Liver (tissue), 9 donors: Measurements from ENCODE around the gene PSMB8. TPM values are rescaled to one million over a fixed set of nuclear protein-coding genes. Genes with fewer than 3 reads are reported as not detected.

Source experiments
- DNase-seq: peaks from one replicate; pipeline ENCODE4 v3.0.0-alpha.2; 2017; ENCODE audit warnings: low spot score
- H3K27ac ChIP-seq, 2 donors: one replicate each; pipeline ENCODE4 v1.7.0; 2013; ENCODE audit warnings: inconsistent platforms in 2 of 2, low read length in 2 of 2, control low read depth in 1 of 2, low read depth in 1 of 2, mild to moderate bottlenecking in 1 of 2
- H3K27me3 ChIP-seq, 4 donors: one replicate each; pipeline versions ENCODE4 v1.6.1 to v1.7.0; 2013; ENCODE audit warnings: low read length in 3 of 4, inconsistent platforms in 1 of 4, mild to moderate bottlenecking in 1 of 4, moderate library complexity in 1 of 4; ENCODE audit not compliant: control insufficient read depth in 4 of 4, insufficient read depth in 4 of 4
- H3K36me3 ChIP-seq, 4 donors: one replicate each; pipeline versions ENCODE4 v1.6.1 to v1.7.0; 2013; ENCODE audit warnings: low read length in 3 of 4, mild to moderate bottlenecking in 3 of 4, low read depth in 1 of 4, moderate library complexity in 1 of 4; ENCODE audit not compliant: control insufficient read depth in 4 of 4, insufficient read depth in 3 of 4
- H3K4me1 ChIP-seq, 4 donors: one replicate each; pipeline versions ENCODE4 v1.6.1 to v1.7.0; 2013; ENCODE audit warnings: low read length in 3 of 4, mild to moderate bottlenecking in 3 of 4, moderate library complexity in 1 of 4; ENCODE audit not compliant: control insufficient read depth in 4 of 4, insufficient read depth in 4 of 4
- H3K4me3 ChIP-seq, 3 donors: one replicate each; pipeline versions ENCODE4 v1.6.1 to v1.7.0; 2013; ENCODE audit warnings: low read length in 3 of 3, control low read depth in 1 of 3, low read depth in 1 of 3, mild to moderate bottlenecking in 1 of 3
- H3K9ac ChIP-seq, 2 donors: one replicate each; pipeline ENCODE4 v1.7.0; 2013; ENCODE audit warnings: low read length in 2 of 2, mild to moderate bottlenecking in 2 of 2, moderate library complexity in 2 of 2, control low read depth in 1 of 2, low read depth in 1 of 2
- H3K9me3 ChIP-seq, 4 donors: one replicate each; pipeline versions ENCODE4 v1.6.1 to v1.7.0; 2013; ENCODE audit warnings: low read length in 3 of 4; ENCODE audit not compliant: control insufficient read depth in 4 of 4
- ATF3 ChIP-seq: IDR thresholded peaks from 2 replicates; pipeline ENCODE4 v1.6.1; 2016; ENCODE audit warnings: antibody characterized with exemption
- CTCF ChIP-seq: fragments of 150-350 bp; IDR thresholded peaks from 2 replicates; pipeline ENCODE4 v1.5.1; 2017; ENCODE audit warnings: improper control_type of control experiment, low read depth, low read length; ENCODE audit not compliant: missing input control
- EGR1 ChIP-seq, 2 donors: IDR thresholded peaks; 2 replicates each; pipeline ENCODE4 v1.6.1; 2016 to 2018; ENCODE audit warnings: antibody characterized with exemption in 2 of 2, low read depth in 2 of 2
- FOXA1 ChIP-seq: IDR thresholded peaks from 2 replicates; pipeline ENCODE4 v1.6.1; 2016; ENCODE audit warnings: antibody characterized with exemption
- GABPA ChIP-seq, 2 donors: IDR thresholded peaks in 1 of 2; conservative IDR thresholded peaks in 1 of 2; 2 replicates each; pipeline ENCODE4 v1.6.1; 2016; ENCODE audit warnings: antibody characterized with exemption in 2 of 2, mild to moderate bottlenecking in 1 of 2, moderate library complexity in 1 of 2
- HNF4G ChIP-seq: IDR thresholded peaks from 2 replicates; pipeline ENCODE4 v1.6.1; 2016; ENCODE audit warnings: antibody characterized with exemption
- JUND ChIP-seq, 2 donors: IDR thresholded peaks; 2 replicates each; pipeline ENCODE4 v1.6.1; 2016; ENCODE audit warnings: antibody characterized with exemption in 2 of 2
- MAX ChIP-seq: IDR thresholded peaks from 2 replicates; pipeline ENCODE4 v1.6.1; 2016; ENCODE audit warnings: antibody characterized with exemption
- NR2F2 ChIP-seq: IDR thresholded peaks from 2 replicates; pipeline ENCODE4 v1.6.1; 2016; ENCODE audit warnings: antibody characterized with exemption
- RAD21 ChIP-seq, 2 donors: IDR thresholded peaks; 2 replicates each; pipeline ENCODE4 v1.6.1; 2016; ENCODE audit warnings: antibody characterized with exemption in 2 of 2, mild to moderate bottlenecking in 2 of 2
- RXRA ChIP-seq, 2 donors: IDR thresholded peaks; 2 replicates each; pipeline ENCODE4 v1.6.1; 2017 to 2018; ENCODE audit warnings: antibody characterized with exemption in 2 of 2, mild to moderate bottlenecking in 1 of 2
- YY1 ChIP-seq: IDR thresholded peaks from 2 replicates; pipeline ENCODE4 v1.6.1; 2016; ENCODE audit warnings: antibody characterized with exemption, mild to moderate bottlenecking
- WGBS: extraction: QIAGEN DNeasy Blood & Tissue Kit; methylation state at CpG from one replicate; pipeline ENCODE4 v1.1.7; 2013; 5-methylcytosine and 5-hydroxymethylcytosine counted together
- polyA plus RNA-seq, 2 donors: library from polyadenylated mRNA; stranded (reverse) in 1 of 2; unstranded in 1 of 2; fragments of 200-250 nt in 1 of 2; fragments of >200 nt in 1 of 2; fragmentation: Nextera tagmentation in 1 of 2; extraction: Ambion mirVana in 1 of 2; gene quantifications; one replicate each; pipeline versions ENCODE4 v1.2.1 to v1.2.3, GENCODE V29; 2013 to 2015
- total RNA-seq, 2 donors: library from RNA; depleted of rRNA; stranded (reverse); fragments of >200 nt; gene quantifications; one replicate each; pipeline ENCODE4 v1.2.3, GENCODE V29; 2014
- donor health status: healthy.
- donor health status: healthy.
- donor health status: healthy.
- donor health status: healthy.
- donor health status: healthy.

The PSMB8 gene
- total and polyA plus RNA-seq, 4 donors: 19.9 to 75.1 (median 44.0) TPM

- DNase-seq: no peak
- Histone ChIP-seq H3K27ac (peak overlapping the region; percentile 94 to 98), H3K9ac (peak overlapping the region; percentile 41 to 77), H3K4me1 (peaks cover 6 to 44% (median 23%) of the 10 kb centered on the region in 4 donors), H3K9me3 (no peaks in the 10 kb centered on the region), H3K27me3 (no peaks in the 10 kb centered on the region), H3K36me3 (peaks cover 4 to 39% (median 27%) of the 10 kb centered on the region in 4 donors), H3K4me3 (peak overlapping the region; percentile 75 to 91 (median 87))
- TF ChIP-seq JUND (IDR thresholded peaks at IDR 0.05): no peak
- no peak for TF ChIP-seq ATF3
- no peak for TF ChIP-seq MAX
- no peak for TF ChIP-seq EGR1 (IDR thresholded peaks at IDR 0.05; ENCODE audit: low read depth in 2 of 2)
- no peak for TF ChIP-seq YY1
- no peak for TF ChIP-seq NR2F2
- 28% methylated on average over 19 of the region's 19 CpGs for WGBS
Observed at GRCh38 chr6:32844839-32845383, 1.1 kb upstream of the PSMB8 start.

- WGBS: 3% methylated on average over 28 of the region's 28 CpGs
- Histone ChIP-seq H3K4me1 (peaks cover 6 to 49% (median 23%) of the 10 kb centered on the region in 4 donors), H3K9me3 (no peaks in the 10 kb centered on the region), H3K27me3 (no peaks in the 10 kb centered on the region), H3K36me3 (peaks cover 2 to 29% (median 18%) of the 10 kb centered on the region in 4 donors), H3K9ac (peak overlapping the region; percentile 41 to 94), H3K27ac (peak overlapping the region; percentile 94 to 98), H3K4me3 (peak overlapping the region; percentile 75 to 91 (median 87))
- no peak for DNase-seq
- TF ChIP-seq YY1 (no peak), CTCF (no peak), FOXA1 (peak; percentile 5), HNF4G (no peak), RAD21 (IDR thresholded peaks at IDR 0.05) (no peak), EGR1 (IDR thresholded peaks at IDR 0.05; ENCODE audit: low read depth in 2 of 2) (no peak), GABPA (IDR thresholded peaks at IDR 0.05 in 1 of 2, conservative IDR thresholded peaks at IDR 0.05 in 1 of 2) (no peak), NR2F2 (no peak)
Observed at GRCh38 chr6:32843331-32843978, 392 bp downstream of the PSMB8 start.

GRCh38 chr6:32842690-32843089, 1.2 kb downstream of the PSMB8 start:
- Histone ChIP-seq H3K27ac (peak overlapping the region in 1 of 2 donors; percentile 94), H3K36me3 (peaks cover 2 to 21% (median 11%) of the 10 kb centered on the region in 4 donors), H3K4me1 (peaks cover 9 to 52% (median 27%) of the 10 kb centered on the region in 4 donors), H3K4me3 (peak overlapping the region in 2 of 3 donors; percentile 75 to 91), H3K9ac (peak overlapping the region in 1 of 2 donors; percentile 94), H3K9me3 (no peaks in the 10 kb centered on the region), H3K27me3 (no peaks in the 10 kb centered on the region)
- WGBS: 81% methylated on average over 8 of the region's 8 CpGs
- DNase-seq: no peak
- no peak for TF ChIP-seq FOXA1
- no peak for TF ChIP-seq RAD21 (IDR thresholded peaks at IDR 0.05)
- no peak for TF ChIP-seq NR2F2
- no peak for TF ChIP-seq GABPA (IDR thresholded peaks at IDR 0.05 in 1 of 2, conservative IDR thresholded peaks at IDR 0.05 in 1 of 2)
- TF ChIP-seq MAX: no peak
- no peak for TF ChIP-seq RXRA (IDR thresholded peaks at IDR 0.05)
- no peak for TF ChIP-seq JUND (IDR thresholded peaks at IDR 0.05)
